ENCODE data around the gene BCL7C.

DNA sequence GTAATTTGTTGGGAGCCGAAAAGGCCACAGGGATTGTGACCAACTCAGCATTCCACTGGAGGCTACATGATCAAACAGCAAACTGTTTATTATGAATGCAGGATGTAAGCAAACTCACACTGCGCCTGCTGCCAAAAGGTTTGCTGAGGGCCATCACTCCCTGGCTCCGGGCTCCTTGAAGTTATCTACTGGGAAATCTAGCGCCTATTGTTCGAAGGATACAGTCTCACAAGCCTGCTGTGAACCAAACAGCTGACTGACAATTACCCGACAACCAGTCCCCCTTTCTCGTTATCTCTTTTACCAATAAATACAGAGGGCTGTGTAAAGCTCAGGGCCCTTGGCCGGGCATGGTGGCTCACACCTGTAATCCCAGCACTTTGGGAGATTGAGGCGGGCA is 52.5 kb downstream of the BCL7C start:
- TF ChIP-seq, protein P1, sequence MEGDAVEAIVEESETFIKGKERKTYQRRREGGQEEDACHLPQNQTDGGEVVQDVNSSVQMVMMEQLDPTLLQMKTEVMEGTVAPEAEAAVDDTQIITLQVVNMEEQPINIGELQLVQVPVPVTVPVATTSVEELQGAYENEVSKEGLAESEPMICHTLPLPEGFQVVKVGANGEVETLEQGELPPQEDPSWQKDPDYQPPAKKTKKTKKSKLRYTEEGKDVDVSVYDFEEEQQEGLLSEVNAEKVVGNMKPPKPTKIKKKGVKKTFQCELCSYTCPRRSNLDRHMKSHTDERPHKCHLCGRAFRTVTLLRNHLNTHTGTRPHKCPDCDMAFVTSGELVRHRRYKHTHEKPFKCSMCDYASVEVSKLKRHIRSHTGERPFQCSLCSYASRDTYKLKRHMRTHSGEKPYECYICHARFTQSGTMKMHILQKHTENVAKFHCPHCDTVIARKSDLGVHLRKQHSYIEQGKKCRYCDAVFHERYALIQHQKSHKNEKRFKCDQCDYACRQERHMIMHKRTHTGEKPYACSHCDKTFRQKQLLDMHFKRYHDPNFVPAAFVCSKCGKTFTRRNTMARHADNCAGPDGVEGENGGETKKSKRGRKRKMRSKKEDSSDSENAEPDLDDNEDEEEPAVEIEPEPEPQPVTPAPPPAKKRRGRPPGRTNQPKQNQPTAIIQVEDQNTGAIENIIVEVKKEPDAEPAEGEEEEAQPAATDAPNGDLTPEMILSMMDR (IDR thresholded peaks at IDR 0.05) = no peak
- no peak for TF ChIP-seq POLR2AphosphoS5 (IDR thresholded peaks at IDR 0.05)
- no peak for TF ChIP-seq POLR2A (IDR thresholded peaks at IDR 0.05)
